EL (cell line): ENCODE results near the gene COL18A1.
A peak's percentile ranks its signal among the peaks of the same experiment; 100 is the strongest.
"Not testable (repeated sequence)": the region's sequence is repeated elsewhere in the genome, so short reads cannot be mapped to it uniquely, and the experiment has no call there.

Experiments
- DNase-seq: peaks from one replicate; pipeline ENCODE4 v3.0.0-alpha.2; 2016

COL18A1 gene

GRCh38 chr21:45404730-45405270 is at the start of gene COL18A1:
COL18A1 (plus strand) TSS chr21:45405165; CDS start chr21:45405231, 66 bp downstream.
- peak; percentile 51 for DNase-seq

- DNase-seq, result no peak
These were observed 49.4 kb upstream of the COL18A1 start for GRCh38 chr21:45355573-45355972.

- DNase-seq, result no peak
These were observed 48.7 kb upstream of the COL18A1 start for GRCh38 chr21:45356251-45356650.

- DNase-seq, result no peak
These were observed 48.1 kb upstream of the COL18A1 start for GRCh38 chr21:45356653-45357435.

DNA sequence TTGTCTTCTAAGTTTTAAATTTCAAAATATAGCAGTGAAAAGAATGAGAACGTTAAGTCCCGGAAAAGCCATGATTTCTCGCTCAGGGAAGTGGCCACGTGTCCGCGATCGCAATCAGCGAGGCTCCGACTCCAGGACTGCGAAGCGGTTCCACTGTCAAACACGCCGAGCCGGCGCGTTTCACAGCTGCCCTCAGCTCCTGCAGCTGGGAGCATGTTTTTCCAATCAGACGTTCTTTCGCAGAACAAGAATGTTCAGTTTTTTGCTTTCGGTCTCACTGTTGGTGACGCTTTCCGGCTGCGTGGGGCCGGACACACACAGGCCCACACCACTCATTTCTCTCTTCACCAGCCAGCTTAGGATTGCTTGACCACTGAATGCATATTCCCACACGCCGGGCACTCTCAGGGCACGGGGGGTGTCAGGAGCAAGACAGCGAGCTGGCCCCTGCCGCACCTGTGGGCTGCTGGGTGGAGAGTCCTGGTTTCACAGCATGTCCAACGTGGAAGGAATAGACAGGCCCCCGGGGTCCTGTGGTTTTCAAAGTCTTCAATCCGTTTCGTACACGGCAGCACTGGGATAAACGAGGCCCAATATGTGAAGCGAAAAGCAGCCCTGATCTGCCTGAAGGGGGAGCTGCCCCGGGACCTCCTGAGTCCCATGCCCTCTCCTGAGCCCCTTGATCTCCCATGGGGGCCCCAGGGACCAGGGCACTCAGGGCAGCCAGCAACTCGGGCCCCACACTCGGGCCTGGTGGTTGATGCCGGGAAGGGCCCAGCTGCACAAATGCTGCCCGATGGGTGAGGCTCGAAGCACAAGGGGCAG is 47.3 kb upstream of the COL18A1 start:
- no peak for DNase-seq

DNA sequence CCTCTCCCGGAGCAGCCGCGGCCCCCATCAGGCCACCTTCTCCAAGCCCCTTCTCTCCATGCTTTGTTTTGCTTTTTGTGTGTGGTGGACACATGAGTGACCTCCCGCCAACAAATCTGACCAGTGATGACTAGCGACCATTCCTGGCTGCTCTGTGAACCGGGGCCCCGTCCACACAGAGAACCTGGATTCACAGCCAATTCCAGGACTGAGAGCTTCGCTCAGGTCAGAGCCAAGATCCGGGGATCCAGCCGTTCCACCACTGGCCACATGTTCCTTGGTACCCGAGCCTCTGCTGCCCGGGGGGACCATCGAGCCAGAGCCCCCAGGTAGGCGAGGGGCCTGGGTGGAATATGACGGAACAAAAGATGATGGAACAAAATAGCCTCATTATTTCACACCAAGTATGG is 46.7 kb upstream of the COL18A1 start:
- no peak for DNase-seq

- DNase-seq, result no peak
These were observed 46.2 kb upstream of the COL18A1 start for GRCh38 chr21:45358711-45359310.

GRCh38 chr21:45359451-45360217 is 45.3 kb upstream of the COL18A1 start:
- DNase-seq, result no peak

- peak; percentile 29 for DNase-seq
These were observed 43.6 kb upstream of the COL18A1 start for GRCh38 chr21:45361033-45361997.

DNA sequence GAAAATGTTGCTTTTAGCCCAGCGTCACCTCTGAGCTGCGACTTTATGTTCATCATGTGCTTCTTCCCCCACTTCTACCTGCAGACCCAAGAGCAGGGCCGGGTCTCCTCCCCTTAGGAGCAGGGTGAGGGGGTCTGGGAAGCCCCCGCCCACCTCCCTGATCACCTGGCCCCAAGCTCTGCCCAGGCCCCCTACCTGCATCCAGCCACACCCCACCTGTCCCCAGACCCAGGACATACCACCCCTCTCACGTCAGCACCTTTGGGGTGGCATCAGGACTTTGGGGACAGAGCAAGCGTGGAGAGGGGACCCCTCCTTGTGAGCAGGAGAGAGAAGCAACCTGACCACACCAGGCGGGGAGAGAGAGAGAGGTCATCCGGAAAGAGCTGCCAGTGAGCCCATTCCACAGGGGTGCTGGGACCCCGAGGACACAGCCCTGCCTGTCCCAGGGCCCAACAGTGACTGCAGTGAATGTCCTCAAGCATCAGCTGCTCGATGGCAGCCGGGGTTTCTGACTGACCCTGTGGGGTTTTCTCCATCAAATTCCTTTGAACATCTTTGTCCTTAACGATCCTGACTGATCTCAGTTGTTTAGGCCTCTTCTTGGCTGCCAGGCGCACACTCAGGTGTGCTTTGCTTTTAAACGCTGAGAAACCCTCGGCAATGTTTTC is 42.8 kb upstream of the COL18A1 start:
- DNase-seq, result no peak

GRCh38 chr21:45362748-45363145 is 42.2 kb upstream of the COL18A1 start:
- DNase-seq, result no peak

DNA sequence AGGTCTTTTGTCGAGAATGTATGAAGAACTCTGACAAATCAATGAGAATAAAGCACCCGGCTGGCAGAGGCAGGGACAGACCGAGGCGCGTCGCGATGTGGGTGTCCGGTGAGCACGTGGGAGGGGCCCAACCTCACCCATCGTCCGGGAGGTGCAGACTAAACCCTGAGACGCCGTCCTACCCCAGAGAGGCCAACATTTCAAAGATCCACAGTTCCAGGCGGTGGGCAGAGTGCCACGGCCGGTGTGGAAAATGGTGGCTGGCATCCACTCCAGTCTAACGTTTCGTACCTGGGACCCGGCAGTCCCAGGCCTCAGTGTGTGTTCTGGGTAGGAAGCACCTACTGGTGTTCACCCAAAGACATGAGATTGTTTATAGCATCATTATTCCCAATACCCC is 41.7 kb upstream of the COL18A1 start:
- not testable (repeated sequence) for DNase-seq

DNA sequence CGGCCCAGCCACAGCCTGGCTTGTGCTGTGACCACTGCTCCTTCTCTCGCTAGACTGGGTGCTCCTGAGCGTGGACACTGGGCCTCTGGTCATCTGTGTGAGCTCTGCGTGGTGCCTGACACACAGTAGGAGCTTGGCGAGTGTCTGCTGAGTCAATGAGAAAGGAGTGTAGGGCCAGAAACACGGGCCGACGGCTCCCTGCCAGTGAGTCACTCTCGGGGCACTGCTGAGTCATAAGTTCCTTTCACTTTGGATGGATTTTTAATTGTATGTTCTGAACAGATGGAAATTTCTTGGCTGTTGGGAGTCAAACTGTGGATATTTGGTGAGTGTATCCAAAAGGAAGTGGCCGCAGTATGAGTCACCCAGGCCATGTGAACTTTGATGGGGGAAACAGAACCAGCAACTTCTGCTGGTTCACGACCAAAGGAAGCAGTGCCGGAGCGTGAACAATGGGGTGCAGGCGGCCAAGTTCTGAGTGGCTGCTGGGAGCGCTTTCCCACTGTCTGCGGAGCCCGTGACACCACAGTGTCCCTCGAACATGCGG is 41.0 kb upstream of the COL18A1 start:
- DNase-seq, result peak; percentile 99

DNA sequence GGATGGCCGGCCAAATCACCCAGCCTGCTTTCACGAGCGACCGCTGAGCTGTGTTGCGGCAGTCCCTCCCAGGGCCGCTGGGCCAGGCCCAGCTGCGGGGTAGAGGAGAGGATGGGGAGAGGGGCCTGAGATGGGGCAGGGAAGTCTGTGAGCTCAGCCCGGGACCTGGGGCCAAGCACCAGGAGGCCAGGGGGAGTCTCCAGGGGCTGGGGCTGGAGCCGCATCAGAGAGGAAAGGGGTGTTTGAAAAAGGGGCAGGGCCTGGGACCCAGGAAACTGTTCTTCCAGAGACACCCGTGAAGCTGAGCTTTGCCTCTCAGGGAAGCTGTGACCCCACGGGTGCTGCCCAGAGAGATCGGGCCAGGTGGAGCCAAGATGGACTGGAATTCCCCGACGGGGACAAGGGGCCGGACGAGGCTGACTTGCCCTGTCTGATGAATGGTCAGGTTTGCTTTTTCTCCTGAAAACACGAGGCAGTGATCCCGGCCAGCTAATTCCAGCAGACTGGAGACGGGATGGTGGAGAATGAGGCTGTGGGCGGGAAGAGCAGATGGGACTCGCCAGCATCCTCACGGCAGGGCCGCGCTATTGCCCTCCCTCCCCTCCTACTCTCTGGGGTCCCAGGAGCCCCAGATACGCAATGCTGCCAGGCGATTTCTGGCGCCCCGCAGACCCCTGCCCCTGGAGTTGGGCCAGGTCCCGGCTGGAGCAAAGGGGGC is 40.3 kb upstream of the COL18A1 start:
- peak; percentile 78 for DNase-seq

GRCh38 chr21:45365186-45365607 is 39.8 kb upstream of the COL18A1 start:
- no peak for DNase-seq

DNA sequence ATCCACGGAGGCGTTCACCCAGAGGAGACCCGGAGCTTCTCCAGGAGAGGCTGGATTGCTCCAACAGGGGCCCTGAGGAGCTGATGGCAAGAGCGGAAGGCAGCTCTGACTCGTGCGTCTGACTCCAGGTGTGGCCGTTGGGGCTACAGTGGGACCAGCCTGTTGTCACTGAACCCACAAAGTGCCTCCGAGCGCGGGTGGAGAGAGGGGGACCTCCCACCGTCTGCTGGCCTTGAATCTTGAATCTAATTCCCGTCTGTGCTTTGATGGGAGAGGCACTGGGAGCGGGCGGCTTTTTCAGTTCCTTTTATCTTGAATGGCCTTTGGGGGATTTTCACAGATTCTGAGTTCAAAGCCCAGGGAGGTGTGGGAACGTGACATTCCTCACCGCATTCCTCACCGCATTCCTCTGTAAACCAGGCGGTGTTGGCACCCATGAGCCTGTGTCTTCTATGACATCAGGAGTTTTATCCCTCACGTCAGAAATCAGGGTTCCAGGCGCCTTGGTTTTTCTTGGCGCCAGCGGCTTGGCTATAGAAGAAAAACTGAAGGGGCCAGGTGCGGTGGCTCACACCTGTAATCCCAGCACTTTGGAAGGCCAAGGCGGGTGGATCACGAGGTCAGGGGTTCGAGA is 39.2 kb upstream of the COL18A1 start:
- DNase-seq, result peak; percentile 88

DNA sequence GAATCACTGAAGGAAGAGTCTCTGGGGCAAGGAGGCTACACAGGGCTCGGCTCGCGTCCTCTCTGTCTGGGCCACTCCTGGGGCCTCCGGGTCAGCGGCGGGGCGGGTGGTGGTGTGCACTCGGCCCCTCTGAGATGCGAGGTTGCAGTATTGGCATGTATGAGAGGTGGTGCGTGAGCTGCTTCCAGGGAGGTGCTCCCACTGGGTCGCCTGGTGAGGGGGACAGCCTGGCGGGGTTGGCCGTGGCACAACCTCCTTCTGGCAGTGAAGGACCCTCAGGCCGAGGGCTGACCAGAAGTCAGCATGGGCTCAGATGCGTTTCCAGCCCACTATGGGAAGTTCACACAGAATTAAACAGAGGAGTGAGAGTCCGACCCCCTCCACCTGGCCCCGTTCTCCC is 38.5 kb upstream of the COL18A1 start:
- DNase-seq, result no peak

DNA sequence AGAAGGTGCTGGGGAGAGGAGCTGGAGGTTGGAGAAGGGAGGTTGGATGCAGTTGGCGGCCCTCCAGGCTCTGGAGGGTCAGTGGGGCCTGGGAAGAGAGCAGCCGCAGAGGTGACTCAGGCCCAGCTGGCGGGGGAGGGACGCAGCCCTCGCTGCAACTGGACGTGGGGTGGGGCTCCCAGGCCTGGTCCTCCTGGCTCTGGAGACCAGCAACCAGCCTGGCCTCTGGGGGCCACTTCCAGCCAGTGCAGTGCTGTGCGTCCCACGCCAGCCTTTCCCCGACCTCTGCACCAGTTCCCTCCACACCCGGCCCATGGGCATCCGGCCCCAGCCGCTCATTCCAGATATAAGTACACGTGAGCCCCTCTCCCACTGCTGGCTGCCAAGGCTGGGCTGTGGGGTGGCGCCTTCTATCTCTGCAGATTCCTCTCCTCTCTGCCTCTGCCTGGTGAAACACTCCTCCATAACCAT is 38.0 kb upstream of the COL18A1 start:
- peak; percentile 98 for DNase-seq
